H1 (cell line): ENCODE results near the gene CXCR1. TPM values are rescaled to one million over a fixed set of nuclear protein-coding genes. Genes with fewer than 3 reads are reported as not detected.

Source experiments
- CTCF ChIA-PET: fragments of 300-600 bp; sonication (Branson Sonifier 250); formaldehyde crosslinking; loops from one replicate; lab custom pipeline; 2021; ENCODE audit not compliant: partially characterized antibody; lab: Charles Lee
- POLR2A ChIA-PET: fragments of 300-600 bp; sonication (Branson Sonifier 250); formaldehyde crosslinking; loops from one replicate; lab custom pipeline; 2021; ENCODE audit warnings: inconsistent platforms; ENCODE audit not compliant: partially characterized antibody; lab: Charles Lee
- DNase-seq, 2 experiments: peaks; one replicate each; pipeline versions ENCODE4 v3.0.0 to v3.0.0-alpha.2; 2010 to 2022; ENCODE audit warnings: low spot score in 2 of 2, low read depth in 1 of 2, mixed read lengths in 1 of 2
- FAIRE-seq: peaks from 2 replicates; lab custom pipeline; 2011; peaks lifted over from hg19 to GRCh38; lab: Jason Lieb, UNC
- H2AFZ ChIP-seq: 2 replicates; pipeline ENCODE4 v1.8.1; 2012; ENCODE audit warnings: low read length, inconsistent platforms
- H2AK5ac ChIP-seq: 2 replicates; pipeline ENCODE4 v1.6.1; 2013; ENCODE audit warnings: low read depth, low read length
- H2BK120ac ChIP-seq: replicated peaks from 2 replicates; pipeline ENCODE3; 2013; ENCODE audit warnings: low read depth, low read length, inconsistent platforms
- H2BK12ac ChIP-seq: 2 replicates; pipeline ENCODE4 v1.6.1; 2013; ENCODE audit warnings: low read depth, low read length
- H2BK15ac ChIP-seq: 2 replicates; pipeline ENCODE4 v1.6.1; 2013; ENCODE audit warnings: low read length
- H2BK20ac ChIP-seq: 2 replicates; pipeline ENCODE4 v1.6.1; 2013; ENCODE audit warnings: low read length
- H2BK5ac ChIP-seq: 2 replicates; pipeline ENCODE4 v1.6.1; 2013; ENCODE audit warnings: low read depth, low read length
- H3K14ac ChIP-seq: 2 replicates; pipeline ENCODE4 v1.6.1; 2013; ENCODE audit warnings: inconsistent platforms; ENCODE audit not compliant: insufficient read length
- H3K18ac ChIP-seq: 2 replicates; pipeline ENCODE4 v1.6.1; 2013; ENCODE audit warnings: low read length; ENCODE audit errors: extremely low read depth
- H3K23ac ChIP-seq: 2 replicates; pipeline ENCODE4 v1.6.1; 2013; ENCODE audit warnings: inconsistent platforms; ENCODE audit not compliant: insufficient read length
- H3K23me2 ChIP-seq: 2 replicates; pipeline ENCODE4 v1.6.1; 2013; ENCODE audit warnings: low read depth, low read length
- H3K27ac ChIP-seq: 2 replicates; pipeline ENCODE4 v1.6.1; 2011; ENCODE audit warnings: low read depth, low read length, inconsistent platforms
- H3K27me3 ChIP-seq, 4 experiments: replicated peaks in 1 of 4; 1 replicate in 1 of 4; 2 replicates in 3 of 4; pipeline versions ENCODE4 v1.6.1 to v1.8.1; 2011 to 2013; ENCODE audit warnings: low read length in 3 of 4, mild to moderate bottlenecking in 3 of 4, inconsistent platforms in 2 of 4, mixed read lengths in 2 of 4, moderate library complexity in 1 of 4; ENCODE audit not compliant: control insufficient read depth in 3 of 4, insufficient read depth in 3 of 4; ENCODE audit errors: extremely low read depth in 1 of 4
- H3K36me3 ChIP-seq, 4 experiments: 2 replicates each; pipeline versions ENCODE4 v1.6.1 to v1.8.1; 2011 to 2013; ENCODE audit warnings: mild to moderate bottlenecking in 4 of 4, low read length in 3 of 4, moderate library complexity in 2 of 4, control low read depth in 1 of 4, inconsistent platforms in 1 of 4; ENCODE audit not compliant: insufficient read depth in 4 of 4, control insufficient read depth in 2 of 4
- H3K4ac ChIP-seq: replicated peaks from 2 replicates; pipeline ENCODE3; 2013; ENCODE audit warnings: low read length, low read depth, mixed read lengths, inconsistent platforms; ENCODE audit not compliant: insufficient read length
- H3K4me1 ChIP-seq, 4 experiments: replicated peaks in 1 of 4; 1 replicate in 1 of 4; 2 replicates in 3 of 4; pipeline versions ENCODE4 v1.6.1 to v1.8.1; 2011 to 2013; ENCODE audit warnings: low read length in 3 of 4, inconsistent platforms in 2 of 4, mixed read lengths in 1 of 4; ENCODE audit not compliant: insufficient read depth in 4 of 4, control insufficient read depth in 3 of 4
- H3K4me2 ChIP-seq, 2 experiments: 2 replicates each; pipeline versions ENCODE4 v1.6.1 to v1.8.1; 2011 to 2013; ENCODE audit warnings: low read depth in 2 of 2, low read length in 2 of 2, control low read depth in 1 of 2, inconsistent platforms in 1 of 2, mild to moderate bottlenecking in 1 of 2; ENCODE audit not compliant: insufficient read depth in 1 of 2
- H3K4me3 ChIP-seq, 4 experiments: fragments of 200-600, 300-600 bp in 1 of 4; sonication (generic), shearing (Covaris generic), sonication (Bioruptor Twin) in 1 of 4; 2 replicates each; pipeline versions ENCODE4 v1.5.1 to v1.8.1; 2011 to 2016; ENCODE audit warnings: low read length in 4 of 4, low read depth in 3 of 4, control low read depth in 2 of 4, inconsistent platforms in 2 of 4, mild to moderate bottlenecking in 2 of 4, mixed read lengths in 1 of 4, moderate library complexity in 1 of 4; ENCODE audit not compliant: insufficient read depth in 2 of 4; ENCODE audit errors: extremely low read depth in 1 of 4
- H3K56ac ChIP-seq: replicated peaks from 2 replicates; pipeline ENCODE3; 2013; ENCODE audit warnings: low read depth, mild to moderate bottlenecking, mixed read lengths, low read length, inconsistent platforms; ENCODE audit not compliant: insufficient read length
- H3K79me1 ChIP-seq: 2 replicates; pipeline ENCODE4 v1.6.1; 2013; ENCODE audit warnings: low read depth, low read length, control low read depth
- H3K79me2 ChIP-seq, 2 experiments: 2 replicates each; pipeline versions ENCODE4 v1.6.1 to v1.8.1; 2012 to 2013; ENCODE audit warnings: low read length in 2 of 2, mild to moderate bottlenecking in 2 of 2, inconsistent platforms in 1 of 2; ENCODE audit not compliant: insufficient read depth in 2 of 2, control insufficient read depth in 1 of 2
- H3K9ac ChIP-seq, 4 experiments: replicated peaks in 1 of 4; 1 replicate in 1 of 4; 2 replicates in 3 of 4; pipeline versions ENCODE4 v1.6.1 to v1.8.1; 2011 to 2013; ENCODE audit warnings: low read depth in 3 of 4, low read length in 3 of 4, control low read depth in 2 of 4, mild to moderate bottlenecking in 2 of 4, moderate library complexity in 2 of 4, inconsistent platforms in 1 of 4; ENCODE audit errors: extremely low read depth in 1 of 4
- H3K9me3 ChIP-seq, 2 experiments: 2 replicates each; pipeline versions ENCODE4 v1.6.1 to v1.8.1; 2012 to 2013; ENCODE audit warnings: mild to moderate bottlenecking in 2 of 2, moderate library complexity in 2 of 2, control low read depth in 1 of 2, inconsistent platforms in 1 of 2, low read depth in 1 of 2, low read length in 1 of 2, mixed read lengths in 1 of 2; ENCODE audit not compliant: insufficient read depth in 2 of 2
- H4K20me1 ChIP-seq, 2 experiments: replicated peaks in 1 of 2; 2 replicates each; pipeline versions ENCODE3 to v1.8.1; 2011 to 2013; ENCODE audit warnings: inconsistent platforms in 2 of 2, low read length in 2 of 2, mild to moderate bottlenecking in 1 of 2; ENCODE audit not compliant: insufficient read depth in 2 of 2, control insufficient read depth in 1 of 2
- H4K5ac ChIP-seq: 2 replicates; pipeline ENCODE4 v1.6.1; 2013; ENCODE audit warnings: low read length, low read depth, mixed read lengths, inconsistent platforms; ENCODE audit not compliant: insufficient read length
- H4K8ac ChIP-seq: 2 replicates; pipeline ENCODE4 v1.8.0; 2013; ENCODE audit warnings: mild to moderate bottlenecking, moderate library complexity, low read length, inconsistent platforms; ENCODE audit not compliant: insufficient read depth; ENCODE audit errors: extremely low read depth
- H4K91ac ChIP-seq: replicated peaks from 2 replicates; pipeline ENCODE3; 2013; ENCODE audit warnings: low read length, mixed read lengths, inconsistent platforms; ENCODE audit not compliant: insufficient read length
- BRCA1 ChIP-seq: IDR thresholded peaks from 2 replicates; pipeline ENCODE4 v1.6.1; 2012; ENCODE audit warnings: low read depth, low read length, improper control_type of control experiment
- JUN ChIP-seq: IDR thresholded peaks from 2 replicates; pipeline ENCODE4 v1.6.1; 2011; ENCODE audit warnings: low read depth, mild to moderate bottlenecking, improper control_type of control experiment, low read length
- KDM5A ChIP-seq: fragments of 200-600 bp; IDR thresholded peaks from 2 replicates; pipeline ENCODE4 v1.7.1; 2012; ENCODE audit warnings: mild to moderate bottlenecking, low read length, inconsistent platforms, mixed read lengths
- TAF7 ChIP-seq: optimal IDR thresholded peaks from 2 replicates; pipeline ENCODE3; 2011; ENCODE audit warnings: low read depth, mild to moderate bottlenecking, inconsistent platforms, low read length, moderate library complexity, borderline replicate concordance
- WGBS, 2 experiments: shearing (Covaris generic) in 1 of 2; methylation state at CpG; one replicate each; pipeline versions ENCODE4 v1.1.6 to v1.1.7; 2013 to 2015; ENCODE audit warnings: low lambda C conversion rate in 2 of 2, mixed read lengths in 2 of 2, inconsistent platforms in 1 of 2, low coverage in 1 of 2, missing lambda C conversion rate in 1 of 2; ENCODE audit not compliant: insufficient replicate concordance in 2 of 2, insufficient coverage in 1 of 2, insufficient read length in 1 of 2; ENCODE audit errors: extremely low coverage in 1 of 2, missing lambda C conversion rate in 1 of 2; 5-methylcytosine and 5-hydroxymethylcytosine counted together
- polyA plus RNA-seq, 7 experiments: library from polyadenylated mRNA; depleted of rRNA in 3 of 7; stranded (reverse) in 5 of 7; unstranded in 2 of 7; fragments of >200 nt in 5 of 7; fragments of 200-250 nt in 2 of 7; gene quantifications; 1 replicate in 5 of 7; 2 replicates in 1 of 7; 4 replicates in 1 of 7; pipeline versions ENCODE4 v1.2.1 to v1.2.3, GENCODE V29; 2011 to 2013; ENCODE audit warnings: missing spikeins in 2 of 7, mixed read lengths in 2 of 7
- total RNA-seq: library from RNA; stranded (reverse); fragmentation: NEBNext Ultra II Directional; extraction: Animal tissue kit (Norgen Biotek cat#: 25700); gene quantifications from 2 replicates; pipeline ENCODE4 v1.2.1, GENCODE V29; 2021
- TF ChIP-seq, protein P1 (sequence below), 3 experiments: IDR thresholded peaks; 1 replicate in 2 of 3; 2 replicates in 1 of 3; pipeline versions ENCODE4 v1.5.1 to v1.6.1; 2011; ENCODE audit warnings: low read length in 3 of 3, mild to moderate bottlenecking in 3 of 3, inconsistent platforms in 2 of 3, low read depth in 1 of 3, moderate library complexity in 1 of 3; ENCODE audit not compliant: insufficient read depth in 1 of 3; ENCODE audit errors: control extremely low read depth in 1 of 3

The CXCR1 gene
- total and polyA plus RNA-seq, 2 of the 8 experiments (the other 6 are each of a cell fraction or from before 2014, with no cell fraction given) = not detected

DNA sequence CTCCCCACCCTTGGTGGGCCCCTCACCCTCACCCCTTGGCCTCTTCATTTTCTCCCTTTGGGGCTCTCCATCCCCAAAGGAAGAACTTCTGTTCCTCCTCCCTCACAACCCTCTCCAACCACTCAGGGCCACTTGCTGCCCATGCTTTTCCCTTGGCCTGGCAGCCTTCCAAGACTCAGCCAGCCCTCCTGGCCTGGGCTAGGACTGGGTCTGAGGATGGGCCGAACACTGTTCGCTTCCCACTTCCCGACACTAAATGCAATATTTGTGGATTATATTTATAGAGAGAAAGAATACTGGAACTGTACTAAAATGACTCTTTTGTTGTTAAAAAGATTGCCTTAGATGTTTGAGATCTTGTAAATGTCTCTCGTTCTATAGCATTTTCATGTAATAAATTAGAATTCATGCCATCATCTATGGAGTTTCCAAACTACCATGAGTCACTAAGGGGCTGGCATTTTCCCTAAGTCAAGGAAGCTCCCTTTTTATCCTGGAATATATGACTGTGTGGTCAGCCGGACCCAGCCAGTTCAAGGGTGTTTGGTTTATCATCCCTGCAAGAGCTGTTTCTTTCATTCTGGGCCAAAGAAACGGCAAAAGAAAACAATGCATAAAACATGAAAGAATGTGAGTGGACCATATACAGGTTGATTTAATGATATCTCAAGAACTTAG, 37.2 kb downstream of the CXCR1 start:
- Histone ChIP-seq H4K8ac (no peak overlapping the region), H3K36me3 (no peaks in the 10 kb centered on the region), H3K4me1 (peaks cover 0 to 8% (median 4%) of the 10 kb centered on the region in 4 experiments; a peak in 2 of 7 replicates), H3K9ac (no peak overlapping the region), H3K79me2 (no peaks in the 10 kb centered on the region), H3K56ac (no peak overlapping the region), H2BK5ac (no peak overlapping the region), H4K91ac (no peak overlapping the region), H3K4me3 (no peak overlapping the region), H3K18ac (no peak overlapping the region), H4K5ac (no peak overlapping the region), H3K4ac (no peak overlapping the region), H2BK120ac (no peak overlapping the region), H3K27ac (no peak overlapping the region), H2AK5ac (no peak overlapping the region), H2BK15ac (no peak overlapping the region), H3K9me3 (no peaks in the 10 kb centered on the region), H3K27me3 (0 out of 7 replicates have a peak, but pooled peaks cover 0 to 2% (median 0%) of the 10 kb centered on the region in 4 experiments), H2AFZ (no peak overlapping the region), H2BK12ac (no peak overlapping the region), H3K23ac (no peak overlapping the region), H2BK20ac (no peak overlapping the region), H3K4me2 (no peak overlapping the region), H3K79me1 (no peaks in the 10 kb centered on the region), H4K20me1 (no peaks in the 10 kb centered on the region), H3K23me2 (no peaks in the 10 kb centered on the region)
- no peak for FAIRE-seq
- no peak for DNase-seq
- WGBS, 2 experiments = 87% methylated on average over 6 of the region's 6 CpGs; no CpG with 5 or more reads in 1 of the 2 experiments
- CTCF ChIA-PET = interaction anchor here (1.2 to 1.4 kb wide), 2 partner anchors 15 to 39 kb away, joined by 3 to 5 read pairs; no protein-coding TSS in a partner anchor
- POLR2A ChIA-PET = interaction anchor here (1.2 to 1.6 kb wide), 2 partner anchors 12 to 23 kb away, joined by 3 read pairs; no protein-coding TSS in a partner anchor
- TF ChIP-seq BRCA1 = no peak
- TF ChIP-seq TAF7 = no peak
- no peak for TF ChIP-seq KDM5A
- TF ChIP-seq, protein P1, sequence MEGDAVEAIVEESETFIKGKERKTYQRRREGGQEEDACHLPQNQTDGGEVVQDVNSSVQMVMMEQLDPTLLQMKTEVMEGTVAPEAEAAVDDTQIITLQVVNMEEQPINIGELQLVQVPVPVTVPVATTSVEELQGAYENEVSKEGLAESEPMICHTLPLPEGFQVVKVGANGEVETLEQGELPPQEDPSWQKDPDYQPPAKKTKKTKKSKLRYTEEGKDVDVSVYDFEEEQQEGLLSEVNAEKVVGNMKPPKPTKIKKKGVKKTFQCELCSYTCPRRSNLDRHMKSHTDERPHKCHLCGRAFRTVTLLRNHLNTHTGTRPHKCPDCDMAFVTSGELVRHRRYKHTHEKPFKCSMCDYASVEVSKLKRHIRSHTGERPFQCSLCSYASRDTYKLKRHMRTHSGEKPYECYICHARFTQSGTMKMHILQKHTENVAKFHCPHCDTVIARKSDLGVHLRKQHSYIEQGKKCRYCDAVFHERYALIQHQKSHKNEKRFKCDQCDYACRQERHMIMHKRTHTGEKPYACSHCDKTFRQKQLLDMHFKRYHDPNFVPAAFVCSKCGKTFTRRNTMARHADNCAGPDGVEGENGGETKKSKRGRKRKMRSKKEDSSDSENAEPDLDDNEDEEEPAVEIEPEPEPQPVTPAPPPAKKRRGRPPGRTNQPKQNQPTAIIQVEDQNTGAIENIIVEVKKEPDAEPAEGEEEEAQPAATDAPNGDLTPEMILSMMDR (IDR thresholded peaks at IDR 0.05; ENCODE audit: control extremely low read depth in 1 of 3, insufficient read depth in 1 of 3, low read depth in 1 of 3, low read length in 3 of 3) = no peak
- TF ChIP-seq JUN = no peak
- TF ChIP-seq, all 59 proteins: peak for 0
- no peak overlapping the region for H3K14ac ChIP-seq
